ENCODE results near the gene WSB2.
"Not testable (repeated sequence)": the region's sequence is repeated elsewhere in the genome, so short reads cannot be mapped to it uniquely, and the experiment has no call there.

The WSB2 gene

GRCh38 chr12:118061011-118061872 is at the start of gene WSB2:
Gene WSB2 (minus strand): TSS chr12:118061179. CDS start chr12:118061048, 131 bp downstream.
- in situ Hi-C loops (cut with MboI; ENCODE audit: low sequenced_read_pairs) = no loop called here

GRCh38 chr12:118109088-118109487 is 48.1 kb upstream of the WSB2 start:
- in situ Hi-C loops (cut with MboI; ENCODE audit: low sequenced_read_pairs) = no loop called here

GRCh38 chr12:118107694-118108093 is 46.7 kb upstream of the WSB2 start:
- in situ Hi-C loops (cut with MboI; ENCODE audit: low sequenced_read_pairs) = no loop called here

GRCh38 chr12:118107011-118107410 is 46.0 kb upstream of the WSB2 start:
- in situ Hi-C loops (cut with MboI; ENCODE audit: low sequenced_read_pairs) = no loop called here

GRCh38 chr12:118103601-118104382 is 42.8 kb upstream of the WSB2 start, which contains the start of gene VSIG10:
Gene VSIG10 (minus strand): TSS chr12:118104011. CDS start chr12:118103671, 340 bp downstream.
- in situ Hi-C loops (cut with MboI; ENCODE audit: low sequenced_read_pairs) = no loop called here

- in situ Hi-C loops (cut with MboI; ENCODE audit: low sequenced_read_pairs) = no loop called here
These were observed 42.2 kb upstream of the WSB2 start for GRCh38 chr12:118103201-118103600.

- in situ Hi-C loops (cut with MboI; ENCODE audit: low sequenced_read_pairs) = no loop called here
These were observed 41.6 kb upstream of the WSB2 start for GRCh38 chr12:118102609-118103008.

GRCh38 chr12:118102070-118102469 is 41.1 kb upstream of the WSB2 start:
- in situ Hi-C loops (cut with MboI; ENCODE audit: low sequenced_read_pairs) = no loop called here

- in situ Hi-C loops (cut with MboI; ENCODE audit: low sequenced_read_pairs) = no loop called here
These were observed 40.1 kb upstream of the WSB2 start for GRCh38 chr12:118101051-118101450.

GRCh38 chr12:118098911-118099671 is 38.1 kb upstream of the WSB2 start:
- in situ Hi-C loops (cut with MboI; ENCODE audit: low sequenced_read_pairs) = no loop called here

- in situ Hi-C loops (cut with MboI; ENCODE audit: low sequenced_read_pairs) = no loop called here
These were observed 37.4 kb upstream of the WSB2 start for GRCh38 chr12:118098401-118098800.

- in situ Hi-C loops (cut with MboI; ENCODE audit: low sequenced_read_pairs) = no loop called here
These were observed 33.1 kb upstream of the WSB2 start for GRCh38 chr12:118094039-118094438.

GRCh38 chr12:118089782-118090181 is 28.8 kb upstream of the WSB2 start:
- in situ Hi-C loops (cut with MboI; ENCODE audit: low sequenced_read_pairs) = no loop called here

GRCh38 chr12:118082161-118082560 is 21.2 kb upstream of the WSB2 start:
- in situ Hi-C loops (cut with MboI; ENCODE audit: low sequenced_read_pairs) = no loop called here

GRCh38 chr12:118081521-118081920 is 20.5 kb upstream of the WSB2 start:
- in situ Hi-C loops (cut with MboI; ENCODE audit: low sequenced_read_pairs) = not testable (repeated sequence)

- in situ Hi-C loops (cut with MboI; ENCODE audit: low sequenced_read_pairs) = no loop called here
These were observed 12.8 kb upstream of the WSB2 start for GRCh38 chr12:118073768-118074167.

GRCh38 chr12:118070650-118071049 is 9.7 kb upstream of the WSB2 start:
- in situ Hi-C loops (cut with MboI; ENCODE audit: low sequenced_read_pairs) = no loop called here

- in situ Hi-C loops (cut with MboI; ENCODE audit: low sequenced_read_pairs) = no loop called here
These were observed 7.5 kb upstream of the WSB2 start for GRCh38 chr12:118068445-118068844.

GRCh38 chr12:118065380-118065779 is 4.4 kb upstream of the WSB2 start:
- in situ Hi-C loops (cut with MboI; ENCODE audit: low sequenced_read_pairs) = no loop called here

- in situ Hi-C loops (cut with MboI; ENCODE audit: low sequenced_read_pairs) = no loop called here
These were observed 3.6 kb upstream of the WSB2 start for GRCh38 chr12:118064608-118065007.

All from HL-60/S4 (cell line).